Breast epithelium (tissue), 4 donors: ENCODE data around the gene COLEC11. TPM values are rescaled to one million over a fixed set of nuclear protein-coding genes. Genes with fewer than 3 reads are reported as not detected.

Experiments
- DNase-seq, 2 donors: peaks; one replicate each; pipeline ENCODE4 v3.0.0-alpha.2; 2019; ENCODE audit warnings: low spot score in 2 of 2
- H3K27ac ChIP-seq, 2 donors: fragments of 200-600 bp; sonication (generic) in 1 of 2; one replicate each; pipeline ENCODE4 v1.5.1; 2016 to 2019; ENCODE audit warnings: mild to moderate bottlenecking in 1 of 2
- H3K27me3 ChIP-seq, 2 donors: fragments of 200-600 bp; sonication (generic) in 1 of 2; one replicate each; pipeline versions ENCODE4 v1.5.1 to v1.6.0; 2017 to 2019; ENCODE audit warnings: control low read depth in 1 of 2, mild to moderate bottlenecking in 1 of 2
- H3K36me3 ChIP-seq: fragments of 200-600 bp; one replicate; pipeline ENCODE4 v1.5.1; 2019
- H3K4me1 ChIP-seq, 2 donors: fragments of 200-600 bp; sonication (generic); one replicate each; pipeline ENCODE4 v1.5.1; 2016 to 2019; ENCODE audit warnings: control low read depth in 1 of 2
- H3K4me3 ChIP-seq, 3 donors: fragments of 200-600 bp; sonication (generic); 1 replicate in 2 of 3; 2 replicates in 1 of 3; pipeline ENCODE4 v1.5.1; 2016 to 2019; ENCODE audit warnings: mild to moderate bottlenecking in 3 of 3, moderate library complexity in 2 of 3
- H3K9me3 ChIP-seq, 2 donors: fragments of 200-600 bp; sonication (generic) in 1 of 2; one replicate each; pipeline ENCODE4 v1.5.1; 2016 to 2019; ENCODE audit warnings: control low read depth in 1 of 2
- CTCF ChIP-seq, 3 donors: fragments of 450-650 bp; IDR thresholded peaks; one replicate each; pipeline ENCODE4 v1.5.1; 2016 to 2017; ENCODE audit warnings: antibody characterized with exemption in 3 of 3, mild to moderate bottlenecking in 3 of 3, moderate library complexity in 3 of 3
- POLR2A ChIP-seq: fragments of 450-650 bp; IDR thresholded peaks from one replicate; pipeline ENCODE4 v1.6.1; 2016; ENCODE audit warnings: antibody characterized with exemption, mild to moderate bottlenecking, moderate library complexity
- POLR2AphosphoS5 ChIP-seq, 3 donors: sonication (generic); formaldehyde crosslinking; IDR thresholded peaks; one replicate each; pipeline ENCODE4 v1.6.1; 2017; ENCODE audit warnings: antibody characterized with exemption in 3 of 3
- intact Hi-C: fragments of 100-400 bp; cut with DNase I; formaldehyde crosslinking; loops from one replicate; pipeline ENCODE4 v1.15.1; 2023; ENCODE audit warnings: low total_unique reads
- total RNA-seq, 3 donors: library from RNA; depleted of rRNA; stranded (reverse); fragments of >200 nt; gene quantifications; one replicate each; pipeline ENCODE4 v1.1.0, GENCODE V29; 2016

Gene COLEC11
- total RNA-seq, 3 donors from 2014 or later, result 0.33 to 1.9 (median 1.0) TPM

GRCh38 chr2:3637692-3638455 is 43.0 kb downstream of the COLEC11 start:
- DNase-seq, result peak in 1 of 2 donors; percentile 41
- Histone ChIP-seq H3K27me3 (no peaks in the 10 kb centered on the region), H3K9me3 (no peaks in the 10 kb centered on the region), H3K36me3 (no peaks in the 10 kb centered on the region), H3K4me3 (no peak overlapping the region), H3K27ac (no peak overlapping the region), H3K4me1 (no peaks in the 10 kb centered on the region)
- intact Hi-C loops, result no loop called here
- TF ChIP-seq POLR2A (no peak), CTCF (IDR thresholded peaks at IDR 0.05) (no peak), POLR2AphosphoS5 (IDR thresholded peaks at IDR 0.05) (no peak)

GRCh38 chr2:3638456-3638810 is 43.5 kb downstream of the COLEC11 start:
- H3K9me3 ChIP-seq, result no peaks in the 10 kb centered on the region
- no peak overlapping the region for H3K27ac ChIP-seq
- no peak overlapping the region for H3K4me3 ChIP-seq
- no peaks in the 10 kb centered on the region for H3K27me3 ChIP-seq
- intact Hi-C loops, result no loop called here
- no peaks in the 10 kb centered on the region for H3K36me3 ChIP-seq
- no peak for TF ChIP-seq POLR2A
- TF ChIP-seq CTCF (IDR thresholded peaks at IDR 0.05), result no peak
- TF ChIP-seq POLR2AphosphoS5 (IDR thresholded peaks at IDR 0.05), result no peak
- no peaks in the 10 kb centered on the region for H3K4me1 ChIP-seq
- no peak for DNase-seq

- H3K4me3 ChIP-seq, result no peak overlapping the region
- no peaks in the 10 kb centered on the region for H3K36me3 ChIP-seq
- H3K9me3 ChIP-seq, result no peaks in the 10 kb centered on the region
- intact Hi-C loops, result no loop called here
- DNase-seq, result no peak
- H3K27ac ChIP-seq, result no peak overlapping the region
- H3K4me1 ChIP-seq, result no peaks in the 10 kb centered on the region
- H3K27me3 ChIP-seq, result no peaks in the 10 kb centered on the region
- no peak for TF ChIP-seq POLR2AphosphoS5 (IDR thresholded peaks at IDR 0.05)
- TF ChIP-seq POLR2A, result no peak
- no peak for TF ChIP-seq CTCF (IDR thresholded peaks at IDR 0.05)
Measured at GRCh38 chr2:3639015-3639630, 44.2 kb downstream of the COLEC11 start.

GRCh38 chr2:3639653-3640052 is 44.7 kb downstream of the COLEC11 start:
- H3K4me3 ChIP-seq, result no peak overlapping the region
- no peak overlapping the region for H3K27ac ChIP-seq
- no peaks in the 10 kb centered on the region for H3K27me3 ChIP-seq
- DNase-seq, result peak in 1 of 2 donors; percentile 22
- TF ChIP-seq POLR2AphosphoS5 (IDR thresholded peaks at IDR 0.05) (no peak), CTCF (IDR thresholded peaks at IDR 0.05) (no peak), POLR2A (no peak)
- no peaks in the 10 kb centered on the region for H3K4me1 ChIP-seq
- no peaks in the 10 kb centered on the region for H3K9me3 ChIP-seq
- H3K36me3 ChIP-seq, result no peaks in the 10 kb centered on the region
- intact Hi-C loops, result no loop called here

- intact Hi-C loops, result no loop called here
- H3K4me1 ChIP-seq, result no peaks in the 10 kb centered on the region
- H3K4me3 ChIP-seq, result no peak overlapping the region
- no peaks in the 10 kb centered on the region for H3K36me3 ChIP-seq
- no peaks in the 10 kb centered on the region for H3K27me3 ChIP-seq
- DNase-seq, result peak in 1 of 2 donors; percentile 48
- no peak overlapping the region for H3K27ac ChIP-seq
- no peaks in the 10 kb centered on the region for H3K9me3 ChIP-seq
- no peak for TF ChIP-seq POLR2AphosphoS5 (IDR thresholded peaks at IDR 0.05)
- no peak for TF ChIP-seq CTCF (IDR thresholded peaks at IDR 0.05)
- TF ChIP-seq POLR2A, result no peak
Measured at GRCh38 chr2:3641181-3641580, 46.3 kb downstream of the COLEC11 start.
